ENCODE results near the gene SPAG5.

DNA sequence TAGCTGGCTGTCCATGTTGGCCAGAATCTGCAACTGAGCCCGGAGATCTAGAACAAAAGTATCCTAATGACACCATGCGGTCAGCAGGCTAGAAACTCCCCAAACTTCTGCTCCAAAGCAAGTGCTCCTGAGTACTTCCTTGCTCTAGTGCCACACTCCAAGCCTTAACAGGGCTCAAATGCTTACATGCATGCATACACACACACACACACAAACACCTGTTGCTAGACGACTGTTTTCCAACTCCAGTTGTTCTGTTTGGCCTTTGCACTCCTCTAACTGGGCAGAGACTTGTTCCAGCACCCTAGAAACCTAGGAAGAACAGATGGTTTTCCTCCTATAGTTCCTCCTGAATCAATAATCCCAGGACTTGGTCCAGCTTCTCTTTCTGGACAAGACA is 14.4 kb downstream of the SPAG5 start:
- TF ChIP-seq ESRRA (IDR thresholded peaks at IDR 0.05; ENCODE audit: borderline replicate concordance, low read depth) (no peak), POLR2AphosphoS5 (IDR thresholded peaks at IDR 0.05; ENCODE audit: control insufficient read depth, insufficient read depth, low read depth, low read length) (no peak)
- TF ChIP-seq, protein P1, sequence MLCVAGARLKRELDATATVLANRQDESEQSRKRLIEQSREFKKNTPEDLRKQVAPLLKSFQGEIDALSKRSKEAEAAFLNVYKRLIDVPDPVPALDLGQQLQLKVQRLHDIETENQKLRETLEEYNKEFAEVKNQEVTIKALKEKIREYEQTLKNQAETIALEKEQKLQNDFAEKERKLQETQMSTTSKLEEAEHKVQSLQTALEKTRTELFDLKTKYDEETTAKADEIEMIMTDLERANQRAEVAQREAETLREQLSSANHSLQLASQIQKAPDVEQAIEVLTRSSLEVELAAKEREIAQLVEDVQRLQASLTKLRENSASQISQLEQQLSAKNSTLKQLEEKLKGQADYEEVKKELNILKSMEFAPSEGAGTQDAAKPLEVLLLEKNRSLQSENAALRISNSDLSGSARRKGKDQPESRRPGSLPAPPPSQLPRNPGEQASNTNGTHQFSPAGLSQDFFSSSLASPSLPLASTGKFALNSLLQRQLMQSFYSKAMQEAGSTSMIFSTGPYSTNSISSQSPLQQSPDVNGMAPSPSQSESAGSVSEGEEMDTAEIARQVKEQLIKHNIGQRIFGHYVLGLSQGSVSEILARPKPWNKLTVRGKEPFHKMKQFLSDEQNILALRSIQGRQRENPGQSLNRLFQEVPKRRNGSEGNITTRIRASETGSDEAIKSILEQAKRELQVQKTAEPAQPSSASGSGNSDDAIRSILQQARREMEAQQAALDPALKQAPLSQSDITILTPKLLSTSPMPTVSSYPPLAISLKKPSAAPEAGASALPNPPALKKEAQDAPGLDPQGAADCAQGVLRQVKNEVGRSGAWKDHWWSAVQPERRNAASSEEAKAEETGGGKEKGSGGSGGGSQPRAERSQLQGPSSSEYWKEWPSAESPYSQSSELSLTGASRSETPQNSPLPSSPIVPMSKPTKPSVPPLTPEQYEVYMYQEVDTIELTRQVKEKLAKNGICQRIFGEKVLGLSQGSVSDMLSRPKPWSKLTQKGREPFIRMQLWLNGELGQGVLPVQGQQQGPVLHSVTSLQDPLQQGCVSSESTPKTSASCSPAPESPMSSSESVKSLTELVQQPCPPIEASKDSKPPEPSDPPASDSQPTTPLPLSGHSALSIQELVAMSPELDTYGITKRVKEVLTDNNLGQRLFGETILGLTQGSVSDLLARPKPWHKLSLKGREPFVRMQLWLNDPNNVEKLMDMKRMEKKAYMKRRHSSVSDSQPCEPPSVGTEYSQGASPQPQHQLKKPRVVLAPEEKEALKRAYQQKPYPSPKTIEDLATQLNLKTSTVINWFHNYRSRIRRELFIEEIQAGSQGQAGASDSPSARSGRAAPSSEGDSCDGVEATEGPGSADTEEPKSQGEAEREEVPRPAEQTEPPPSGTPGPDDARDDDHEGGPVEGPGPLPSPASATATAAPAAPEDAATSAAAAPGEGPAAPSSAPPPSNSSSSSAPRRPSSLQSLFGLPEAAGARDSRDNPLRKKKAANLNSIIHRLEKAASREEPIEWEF (CRISPR knock-in tag; IDR thresholded peaks at IDR 0.05): no peak
- TF ChIP-seq, protein P2, sequence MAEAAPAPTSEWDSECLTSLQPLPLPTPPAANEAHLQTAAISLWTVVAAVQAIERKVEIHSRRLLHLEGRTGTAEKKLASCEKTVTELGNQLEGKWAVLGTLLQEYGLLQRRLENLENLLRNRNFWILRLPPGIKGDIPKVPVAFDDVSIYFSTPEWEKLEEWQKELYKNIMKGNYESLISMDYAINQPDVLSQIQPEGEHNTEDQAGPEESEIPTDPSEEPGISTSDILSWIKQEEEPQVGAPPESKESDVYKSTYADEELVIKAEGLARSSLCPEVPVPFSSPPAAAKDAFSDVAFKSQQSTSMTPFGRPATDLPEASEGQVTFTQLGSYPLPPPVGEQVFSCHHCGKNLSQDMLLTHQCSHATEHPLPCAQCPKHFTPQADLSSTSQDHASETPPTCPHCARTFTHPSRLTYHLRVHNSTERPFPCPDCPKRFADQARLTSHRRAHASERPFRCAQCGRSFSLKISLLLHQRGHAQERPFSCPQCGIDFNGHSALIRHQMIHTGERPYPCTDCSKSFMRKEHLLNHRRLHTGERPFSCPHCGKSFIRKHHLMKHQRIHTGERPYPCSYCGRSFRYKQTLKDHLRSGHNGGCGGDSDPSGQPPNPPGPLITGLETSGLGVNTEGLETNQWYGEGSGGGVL (CRISPR knock-in tag; IDR thresholded peaks at IDR 0.05): no peak

Data from K562 (cell line).